Right forelimb (tissue), 1 donor: ENCODE measurements around the gene ABCC11.
A peak's percentile ranks its signal among the peaks of the same experiment; 100 is the strongest.

Source experiments
- DNase-seq: peaks from one replicate; pipeline ENCODE4 v3.0.0-alpha.2; 2018

Gene ABCC11

GRCh38 chr16:48157302-48157701 is 90.0 kb downstream of the ABCC11 start:
- no peak for DNase-seq

- DNase-seq, result peak; percentile 90
Observed at GRCh38 chr16:48156790-48157209, 90.5 kb downstream of the ABCC11 start.

GRCh38 chr16:48155926-48156789 is 91.2 kb downstream of the ABCC11 start, which contains the start of gene ABCC12:
TSS of gene ABCC12 (minus strand) at chr16:48155993. CDS start at chr16:48146424, 9,569 bp downstream.
- DNase-seq, result no peak

GRCh38 chr16:48153774-48154173 is 93.6 kb downstream of the ABCC11 start:
- no peak for DNase-seq

- DNase-seq, result no peak
Observed at GRCh38 chr16:48152226-48152625, 95.1 kb downstream of the ABCC11 start.

- DNase-seq, result no peak
Observed at GRCh38 chr16:48150707-48151106, 96.6 kb downstream of the ABCC11 start.

- no peak for DNase-seq
Observed at GRCh38 chr16:48146710-48147109, 100.6 kb downstream of the ABCC11 start.

GRCh38 chr16:48146131-48146530 is 101.2 kb downstream of the ABCC11 start:
- DNase-seq, result no peak

GRCh38 chr16:48143812-48144368 is 103.4 kb downstream of the ABCC11 start:
- no peak for DNase-seq

- DNase-seq, result no peak
Observed at GRCh38 chr16:48140821-48141220, 106.5 kb downstream of the ABCC11 start.

GRCh38 chr16:48139517-48139916 is 107.8 kb downstream of the ABCC11 start:
- no peak for DNase-seq

GRCh38 chr16:48138543-48138942 is 108.8 kb downstream of the ABCC11 start:
- DNase-seq, result no peak

- no peak for DNase-seq
Observed at GRCh38 chr16:48137822-48138221, 109.5 kb downstream of the ABCC11 start.

- no peak for DNase-seq
Observed at GRCh38 chr16:48136547-48137360, 110.6 kb downstream of the ABCC11 start.

- no peak for DNase-seq
Observed at GRCh38 chr16:48133455-48134211, 113.7 kb downstream of the ABCC11 start.

- DNase-seq, result no peak
Observed at GRCh38 chr16:48132696-48133095, 114.6 kb downstream of the ABCC11 start.

GRCh38 chr16:48131201-48131935 is 116.0 kb downstream of the ABCC11 start:
- no peak for DNase-seq

- DNase-seq, result no peak
Observed at GRCh38 chr16:48129926-48130325, 117.4 kb downstream of the ABCC11 start.

- DNase-seq, result no peak
Observed at GRCh38 chr16:48128769-48129168, 118.6 kb downstream of the ABCC11 start.

- DNase-seq, result no peak
Observed at GRCh38 chr16:48126801-48127644, 120.3 kb downstream of the ABCC11 start.

GRCh38 chr16:48125888-48126287 is 121.5 kb downstream of the ABCC11 start:
- no peak for DNase-seq
